GM18858 (cell line): Measurements from ENCODE around the gene JMJD6.
A peak's percentile ranks its signal among the peaks of the same experiment; 100 is the strongest.
"Not testable (repeated sequence)": the region's sequence is repeated elsewhere in the genome, so short reads cannot be mapped to it uniquely, and the experiment has no call there.

ENCODE experiments used
- ATAC-seq: cut with Tn5 transposase; IDR thresholded peaks from one replicate; pipeline ENCODE4 v1.9.1; 2021; ENCODE audit not compliant: unreplicated experiment

JMJD6 gene

DNA sequence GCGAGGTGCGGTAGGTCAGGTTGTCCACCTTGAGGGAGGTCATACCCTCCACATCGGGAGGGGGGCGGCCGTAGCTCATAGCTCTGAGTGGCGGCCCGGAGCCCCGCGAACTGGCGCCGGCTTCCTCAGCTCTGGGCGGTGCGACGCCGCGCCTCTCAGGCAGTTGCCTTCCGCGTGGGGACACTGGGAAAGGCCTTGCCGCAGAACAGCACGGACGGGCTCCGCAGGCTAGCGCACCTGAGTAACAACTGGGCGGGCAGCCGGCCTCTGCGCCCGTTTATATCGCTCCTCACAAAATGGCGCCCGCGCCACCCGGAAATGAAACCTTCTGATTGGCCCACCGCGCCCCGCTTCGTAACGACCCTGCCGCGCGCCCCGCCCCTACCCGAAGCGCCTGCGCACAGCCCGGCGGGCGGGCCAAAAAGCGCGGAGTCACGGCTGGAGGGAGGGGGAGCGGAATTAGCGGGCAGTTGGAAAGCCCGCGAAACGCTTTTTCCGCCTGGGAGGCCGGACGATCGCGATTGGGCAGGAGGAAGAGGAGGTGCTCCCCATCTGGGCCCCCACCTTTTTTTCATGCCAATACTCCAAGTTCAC lies 10.8 kb upstream of the JMJD6 start, which contains the start of gene SRSF2:
SRSF2 (minus strand) TSS at position 250 of the 594 bp plus-strand sequence; CDS start at position 79, 171 bp downstream.
- peak; percentile 43 for ATAC-seq

DNA sequence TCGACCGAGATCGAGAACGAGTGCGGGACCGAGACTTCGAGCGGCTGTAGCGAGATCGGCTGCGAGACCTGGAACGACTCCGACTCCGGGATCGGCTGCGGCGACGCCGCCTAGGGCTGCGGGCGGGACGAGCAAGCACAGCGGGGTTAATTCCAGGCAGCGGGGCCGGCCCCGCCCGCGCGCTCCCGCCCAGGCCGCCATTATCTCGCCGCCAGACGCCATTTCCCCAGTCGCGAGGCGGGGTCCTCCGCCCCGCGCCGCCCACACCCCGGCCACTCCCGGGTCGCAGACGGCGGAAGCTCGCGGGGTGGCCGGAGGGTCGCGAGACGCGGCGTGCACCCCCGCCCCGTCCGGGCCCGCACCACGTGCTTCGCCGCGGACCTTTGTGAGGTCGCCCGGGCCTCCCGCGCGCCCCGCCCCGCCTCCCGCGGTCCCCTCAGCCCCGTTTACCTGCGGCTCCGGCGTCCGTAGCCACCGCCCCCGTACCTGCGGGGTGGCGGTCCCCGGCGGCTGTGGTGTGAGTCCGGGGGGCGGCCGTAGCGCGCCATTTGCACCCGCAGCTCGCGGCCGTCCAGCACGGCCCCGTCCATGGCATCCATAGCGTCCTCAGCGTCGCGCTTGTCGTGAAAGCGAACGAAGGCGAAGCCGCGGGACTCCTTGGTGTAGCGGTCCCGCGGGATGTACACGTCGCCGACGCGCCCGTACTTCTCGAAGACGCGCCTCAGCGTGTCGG lies 10.1 kb upstream of the JMJD6 start:
- ATAC-seq = peak; percentile 4

GRCh38 chr17:76735586-76736348 lies 9.4 kb upstream of the JMJD6 start:
- ATAC-seq = no peak

GRCh38 chr17:76735006-76735405 lies 8.6 kb upstream of the JMJD6 start:
- ATAC-seq = no peak

- no peak for ATAC-seq
Observed at GRCh38 chr17:76734080-76734840, 7.9 kb upstream of the JMJD6 start.

GRCh38 chr17:76733618-76733957 lies 7.2 kb upstream of the JMJD6 start:
- no peak for ATAC-seq

DNA sequence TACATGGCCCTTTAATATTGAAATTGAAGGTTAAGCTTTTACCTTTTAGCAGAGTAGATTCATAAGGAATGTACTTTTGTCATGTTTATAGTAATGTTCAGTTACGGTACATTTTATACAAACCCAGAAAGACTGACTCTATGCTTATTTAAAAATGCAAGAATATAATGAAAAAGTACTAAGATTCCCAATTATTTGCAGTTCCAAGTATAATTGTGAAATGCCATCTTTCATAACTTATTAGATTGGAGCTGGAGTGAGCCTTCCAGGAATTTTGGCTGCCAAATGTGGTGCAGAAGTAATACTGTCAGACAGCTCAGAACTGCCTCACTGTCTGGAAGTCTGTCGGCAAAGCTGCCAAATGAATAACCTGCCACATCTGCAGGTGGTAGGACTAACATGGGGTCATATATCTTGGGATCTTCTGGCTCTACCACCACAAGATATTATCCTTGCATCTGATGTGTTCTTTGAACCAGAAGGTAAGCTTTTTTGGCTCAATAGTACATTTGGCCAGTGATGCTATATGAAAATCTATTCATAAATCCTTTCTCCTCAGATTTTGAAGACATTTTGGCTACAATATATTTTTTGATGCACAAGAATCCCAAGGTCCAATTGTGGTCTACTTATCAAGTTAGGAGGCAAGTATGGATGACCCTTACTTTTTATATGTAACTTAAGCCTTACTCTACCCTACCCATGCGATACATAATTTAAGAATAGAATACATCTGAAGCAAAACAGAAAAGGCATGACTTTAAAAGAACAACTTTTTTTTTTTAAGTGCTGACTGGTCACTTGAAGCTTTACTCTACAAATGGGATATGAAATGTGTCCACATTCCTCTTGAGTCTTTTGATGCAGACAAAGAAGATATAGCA lies 6.6 kb upstream of the JMJD6 start:
- no peak for ATAC-seq

- ATAC-seq = not testable (repeated sequence)
Observed at GRCh38 chr17:76731800-76732733, 5.7 kb upstream of the JMJD6 start.

GRCh38 chr17:76727745-76728456 lies 1.5 kb upstream of the JMJD6 start:
- no peak for ATAC-seq

DNA sequence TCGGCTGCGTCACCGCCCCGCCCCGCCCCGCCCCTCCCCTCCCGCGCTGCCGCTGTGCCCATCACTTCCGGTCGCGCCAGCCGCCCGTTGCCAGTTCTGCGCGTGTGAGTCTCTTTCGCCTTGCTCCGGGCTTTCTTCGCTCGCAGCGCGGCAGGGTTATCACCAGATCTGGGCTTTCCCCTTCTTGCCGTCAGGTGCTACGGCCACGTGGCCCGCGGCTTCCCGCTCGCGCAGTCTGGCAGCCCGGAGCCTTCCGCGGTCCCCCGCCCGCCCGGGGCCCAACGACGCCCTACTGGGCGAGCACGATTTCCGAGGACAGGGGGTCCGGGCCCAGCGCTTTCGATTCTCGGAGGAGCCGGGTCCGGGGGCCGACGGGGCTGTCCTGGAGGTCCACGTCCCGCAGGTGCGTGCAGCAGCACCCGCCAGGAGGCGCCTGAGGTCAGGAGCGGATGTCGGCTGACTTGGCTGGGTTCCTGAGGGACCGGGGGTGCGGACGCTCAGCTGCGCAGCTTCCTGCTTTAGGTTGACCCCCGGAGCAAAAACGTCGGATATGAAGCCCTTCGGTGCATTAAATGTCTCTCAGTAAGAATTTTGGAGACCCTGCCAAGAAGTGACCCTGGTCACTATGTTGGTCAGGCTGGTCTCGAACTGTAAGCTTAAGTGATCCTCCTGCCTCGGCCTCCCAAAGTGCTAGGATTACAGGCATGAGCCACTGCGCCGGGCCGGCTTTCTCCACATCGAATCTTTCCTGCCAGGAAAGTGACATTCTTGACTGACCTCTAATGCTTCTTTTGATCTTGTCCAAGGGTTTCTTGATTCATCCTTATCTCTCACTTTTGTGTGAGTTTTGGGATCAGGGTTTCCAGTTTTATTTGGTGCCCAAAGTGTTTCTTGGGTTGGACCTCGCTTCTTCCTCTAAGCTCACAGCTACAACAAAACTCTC lies 641 bp upstream of the JMJD6 start, which contains the start of gene METTL23:
METTL23 (plus strand) TSS at position 64 of the 943 bp plus-strand sequence. CDS start 2,872 bp downstream, outside the sequence.
- peak; percentile 27 for ATAC-seq

DNA sequence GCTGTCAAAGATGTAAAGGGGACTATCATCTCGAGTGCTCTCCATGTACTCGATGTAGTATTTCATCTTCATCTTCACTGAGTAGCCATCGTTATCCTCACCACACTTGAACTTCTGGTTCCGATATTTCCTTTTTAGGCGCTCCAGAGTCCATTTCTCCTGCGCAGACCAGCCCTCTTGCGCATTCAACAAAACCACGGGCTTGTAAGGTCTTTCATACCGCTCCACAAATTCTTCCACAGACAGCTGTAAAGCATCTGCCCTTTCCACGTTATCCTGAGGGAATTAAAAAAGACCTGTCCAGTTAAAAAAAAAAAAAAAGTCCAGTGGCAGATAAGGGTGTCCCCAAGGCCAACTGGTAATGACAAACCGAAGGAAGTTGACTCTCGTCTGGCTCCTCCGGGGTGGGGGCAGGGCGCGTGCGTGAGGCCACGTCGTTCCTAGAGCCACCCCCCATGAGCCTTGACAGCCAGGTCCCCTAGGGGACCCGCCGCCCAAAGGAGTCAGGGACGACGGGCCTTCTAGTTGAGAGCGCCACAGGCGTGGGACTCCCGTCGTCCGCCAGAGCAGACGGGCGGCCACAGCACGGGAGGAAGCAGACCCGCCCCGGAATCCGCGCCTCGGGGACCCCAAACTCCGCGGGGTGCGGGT lies 701 bp downstream of the JMJD6 start:
- ATAC-seq = peak; percentile 14

DNA sequence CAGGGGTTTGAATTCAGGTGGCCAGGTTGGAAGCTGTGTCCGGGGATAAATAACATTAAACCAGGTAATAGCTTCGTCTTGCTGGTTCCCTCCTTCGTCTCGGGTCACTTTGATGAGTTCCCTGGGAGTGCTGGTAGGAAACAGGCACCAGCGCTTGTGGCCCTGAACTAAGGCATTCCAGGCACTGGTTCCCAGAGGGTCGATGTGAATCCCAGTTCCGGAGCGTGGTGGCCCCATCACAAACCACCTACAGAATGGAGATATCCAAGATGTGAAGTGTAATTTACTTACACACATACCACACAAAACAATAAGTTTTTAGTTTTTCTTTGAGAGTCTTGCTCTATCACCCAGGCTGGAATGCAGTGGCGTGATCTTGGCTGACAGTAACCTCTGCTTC lies 2.6 kb downstream of the JMJD6 start:
- no peak for ATAC-seq

- not testable (repeated sequence) for ATAC-seq
Observed at GRCh38 chr17:76722977-76723376, 3.4 kb downstream of the JMJD6 start.

DNA sequence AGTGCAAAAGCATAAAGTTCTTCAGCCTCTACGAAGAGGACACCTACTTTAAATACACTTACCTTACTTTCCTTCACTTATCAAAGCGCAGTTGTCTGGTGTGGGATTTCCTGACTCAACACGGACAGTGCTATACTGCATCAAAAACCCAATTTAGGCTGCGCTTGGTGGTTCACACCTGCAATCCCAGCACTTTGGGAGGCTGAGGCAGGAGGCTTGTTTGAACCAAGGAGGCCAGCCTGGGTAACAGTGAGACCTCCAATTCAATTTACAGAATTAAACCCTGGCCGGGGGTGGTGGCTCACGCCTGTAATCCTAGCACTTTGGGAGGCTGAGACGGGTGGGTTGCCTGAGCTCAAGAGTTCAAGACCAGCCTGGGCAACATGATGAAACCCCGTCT lies 4.1 kb downstream of the JMJD6 start:
- no peak for ATAC-seq

DNA sequence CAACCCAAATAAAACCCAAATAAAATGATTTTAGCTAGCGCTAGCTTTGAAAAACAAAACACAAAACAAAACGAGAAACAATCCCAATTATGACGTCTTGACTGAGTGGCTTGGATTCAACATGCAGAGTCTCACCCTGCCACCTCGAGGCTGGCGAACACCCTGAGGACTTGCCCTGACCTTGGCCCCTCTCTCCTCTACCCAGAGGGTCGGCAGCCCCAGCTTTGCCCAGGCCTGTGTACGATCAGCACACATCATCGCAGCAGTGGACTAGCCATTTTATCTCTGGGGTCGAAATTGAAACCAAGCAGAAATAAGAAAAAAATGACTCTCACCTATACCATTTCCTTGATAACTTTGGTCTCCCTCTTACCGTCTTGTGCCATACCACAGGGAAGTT lies 4.9 kb downstream of the JMJD6 start:
- ATAC-seq = no peak

DNA sequence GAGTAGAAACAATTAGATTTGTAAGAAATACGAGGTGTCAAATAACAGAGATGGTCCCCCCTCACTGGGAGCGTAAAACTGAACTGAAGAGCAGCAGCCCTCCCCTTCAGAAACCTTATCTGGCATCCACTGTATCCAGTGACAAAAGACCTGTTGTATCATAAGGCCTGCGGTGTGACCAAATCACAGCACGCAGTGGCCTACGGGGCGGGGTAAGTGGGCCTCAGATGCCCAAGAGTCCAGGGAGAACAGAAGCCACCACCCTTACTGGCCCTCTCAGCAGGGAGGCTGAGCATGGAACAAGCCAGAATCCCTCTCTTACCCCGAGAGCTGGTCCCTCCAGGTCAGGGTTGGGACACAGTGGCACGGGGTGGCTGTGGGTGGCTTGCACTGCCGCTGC lies 5.5 kb downstream of the JMJD6 start:
- ATAC-seq = no peak

DNA sequence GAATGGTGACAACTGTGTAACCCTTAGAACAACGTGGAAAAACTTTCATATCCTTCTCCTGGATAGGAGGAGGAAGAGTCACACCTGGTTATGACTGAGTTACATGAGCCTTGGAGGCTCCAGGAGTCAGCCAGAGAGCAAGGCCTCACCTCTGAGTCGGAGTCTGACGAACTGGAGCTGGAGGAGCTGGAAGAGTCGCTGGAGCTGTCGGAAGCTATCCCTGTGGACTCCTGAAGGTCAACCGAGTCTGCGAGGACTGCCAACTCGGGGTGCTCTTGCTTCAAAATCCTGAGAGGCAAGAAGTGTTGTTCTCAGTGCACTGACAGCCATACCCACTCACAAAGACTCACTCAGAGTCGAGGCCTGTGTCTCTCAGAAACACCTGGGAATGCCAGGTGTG lies 6.2 kb downstream of the JMJD6 start:
- ATAC-seq = no peak
